Measurements from ENCODE around the gene SBF2. TPM values are rescaled to one million over a fixed set of nuclear protein-coding genes. Genes with fewer than 3 reads are reported as not detected.

Gene SBF2
- total RNA-seq, 1 experiment from 2014 or later, result 30.2 TPM

GRCh38 chr11:10017911-10018310 lies 276.1 kb downstream of the SBF2 start:
- H2BK5ac ChIP-seq (ENCODE audit: insufficient read length, low read length), result no peak overlapping the region
- H3K4ac ChIP-seq (ENCODE audit: low read depth, low read length), result no peak overlapping the region
- H2BK12ac ChIP-seq (ENCODE audit: insufficient read length, low read depth, low read length), result no peak overlapping the region
- no peak overlapping the region for H2AFZ ChIP-seq (ENCODE audit: low read length)
- H2BK120ac ChIP-seq (ENCODE audit: low read depth, low read length, poor library complexity, severe bottlenecking), result no peak overlapping the region
- H4K20me1 ChIP-seq (ENCODE audit: control insufficient read depth, insufficient read depth, insufficient read length), result no peaks in the 10 kb centered on the region
- H3K23ac ChIP-seq (ENCODE audit: insufficient read length, low read depth, low read length), result no peak overlapping the region
- no peak overlapping the region for H3K27ac Mint-ChIP-seq
- H3K56ac ChIP-seq (ENCODE audit: insufficient read length, low read depth, low read length), result no peak overlapping the region
- H2AK5ac ChIP-seq (ENCODE audit: insufficient read length, low read length), result no peak overlapping the region
- no peaks in the 10 kb centered on the region; the same call in 1 of the 2 replicates for H3K79me2 ChIP-seq (ENCODE audit: insufficient read depth, low read length)
- no peak overlapping the region for H4K8ac ChIP-seq (replicated peaks; ENCODE audit: insufficient read length, low read depth, low read length)
- H3T11ph ChIP-seq (ENCODE audit: low read length), result no peak overlapping the region
- no peaks in the 10 kb centered on the region for H3K27me3 Mint-ChIP-seq (ENCODE audit: low read depth)
- H3K9ac ChIP-seq (ENCODE audit: extremely low read depth, insufficient read length, low read length), result no peak overlapping the region
- no peaks in the 10 kb centered on the region for H3K79me1 ChIP-seq (ENCODE audit: insufficient read depth, low read depth, low read length, poor library complexity, severe bottlenecking)
- H2BK15ac ChIP-seq (ENCODE audit: low read depth, low read length), result no peak overlapping the region
- no CpG with 5 or more reads among the region's 1 CpG for WGBS (ENCODE audit: extremely low coverage, insufficient read length, low lambda C conversion rate)
- no peak for TF ChIP-seq CTCF (conservative IDR thresholded peaks at IDR 0.05)
- H3K27ac ChIP-seq (ENCODE audit: insufficient read length, low read depth, low read length), result no peak overlapping the region
- H3K18ac ChIP-seq (ENCODE audit: insufficient read length, low read depth, low read length), result no peak overlapping the region
- H4K5ac ChIP-seq (ENCODE audit: insufficient read length, low read depth, low read length), result no peak overlapping the region
- H3K23me2 ChIP-seq (ENCODE audit: insufficient read length, low read depth, low read length, poor library complexity, severe bottlenecking), result no peaks in the 10 kb centered on the region
- H4K91ac ChIP-seq (ENCODE audit: insufficient read length, low read depth, low read length), result no peak overlapping the region
- no peak overlapping the region for H2BK20ac ChIP-seq (ENCODE audit: low read depth, low read length, poor library complexity, severe bottlenecking)
- H3K9me3 ChIP-seq (ENCODE audit: control insufficient read depth, low read depth, low read length), result no peaks in the 10 kb centered on the region
- peaks cover 0 to 2% (median 0%) of the 10 kb centered on the region in 3 experiments; a peak in 1 of 7 replicates for H3K36me3 Mint-ChIP-seq (ENCODE audit: insufficient read depth in 1 of 3, low read depth in 3 of 3)
- H3K27me3 ChIP-seq (ENCODE audit: insufficient read depth, low read length), result no peaks in the 10 kb centered on the region
- H3K4me1 Mint-ChIP-seq, result peaks cover 33 to 34% of the 10 kb centered on the region in 2 experiments
- peaks cover 0 to 3% of the 10 kb centered on the region in 2 experiments; a peak in 2 of 5 replicates for H3K9me3 Mint-ChIP-seq
- no peak overlapping the region for H3K14ac ChIP-seq (ENCODE audit: insufficient read depth, low read length)
- no peak overlapping the region for H3K4me3 Mint-ChIP-seq
- no peaks in the 10 kb centered on the region for H3K4me1 ChIP-seq (ENCODE audit: insufficient read depth, low read length)
- H3K4me2 ChIP-seq (ENCODE audit: insufficient read depth, insufficient read length, low read length), result no peak overlapping the region
- DNase-seq, result no peak

Data from H9 (cell line).